HepG2 (cell line): ENCODE data around the gene PSKH1. TPM values are rescaled to one million over a fixed set of nuclear protein-coding genes. Genes with fewer than 3 reads are reported as not detected.

Source experiments
- AKNA ChIP-seq: sonication (generic); formaldehyde crosslinking; IDR thresholded peaks from 2 replicates; pipeline ENCODE4 v1.4.0; 2020; ENCODE audit warnings: missing genetic modification reagents, borderline replicate concordance
- ARID3A ChIP-seq: IDR thresholded peaks from 2 replicates; pipeline ENCODE4 v1.6.1; 2012; ENCODE audit warnings: low read depth, low read length, improper control_type of control experiment
- ESRRA ChIP-seq: sonication (generic); formaldehyde crosslinking; IDR thresholded peaks from 2 replicates; pipeline ENCODE4 v1.5.1; 2020; ENCODE audit warnings: mild to moderate bottlenecking, low read depth, missing genetic modification reagents
- HNF4A ChIP-seq: sonication (generic); formaldehyde crosslinking; IDR thresholded peaks from 2 replicates; pipeline ENCODE4 v1.4.0; 2020; ENCODE audit warnings: missing genetic modification reagents
- HNRNPL ChIP-seq: fragments of 200-400 bp; formaldehyde crosslinking; IDR thresholded peaks from 2 replicates; pipeline ENCODE4 v1.6.1; 2017; ENCODE audit warnings: mild to moderate bottlenecking, low read depth, low read length
- KDM6A ChIP-seq: IDR thresholded peaks from 2 replicates; pipeline ENCODE4 v1.6.1; 2016; ENCODE audit warnings: low read depth
- MTERF4 ChIP-seq: sonication (generic); formaldehyde crosslinking; IDR thresholded peaks from 2 replicates; pipeline ENCODE4 v1.8.0; 2023; ENCODE audit warnings: mild to moderate bottlenecking, missing genetic modification reagents
- MXD3 ChIP-seq: IDR thresholded peaks from 2 replicates; pipeline ENCODE4 v1.6.1; 2016; ENCODE audit warnings: mild to moderate bottlenecking, missing biosample characterization, missing genetic modification reagents
- ZNF318 ChIP-seq: sonication (generic); formaldehyde crosslinking; IDR thresholded peaks from 2 replicates; pipeline ENCODE4 v1.4.0; 2020; ENCODE audit warnings: mild to moderate bottlenecking, missing genetic modification reagents
- ZNF616 ChIP-seq: sonication (generic); formaldehyde crosslinking; IDR thresholded peaks from 2 replicates; pipeline ENCODE4 v1.5.0; 2020; ENCODE audit warnings: low read depth, mild to moderate bottlenecking, missing genetic modification reagents
- ZNF75D ChIP-seq: sonication (generic); formaldehyde crosslinking; IDR thresholded peaks from 2 replicates; pipeline ENCODE4 v1.8.1; 2023; ENCODE audit warnings: missing genetic modification reagents, mild to moderate bottlenecking, borderline replicate concordance
- ZNF777 ChIP-seq: sonication (generic); formaldehyde crosslinking; IDR thresholded peaks from 2 replicates; pipeline ENCODE4 v1.4.0; 2020; ENCODE audit warnings: missing genetic modification reagents
- polyA plus RNA-seq, 8 experiments: library from polyadenylated mRNA; depleted of rRNA in 3 of 8; stranded (reverse) in 7 of 8; unstranded in 1 of 8; fragments of >200 nt; fragmentation: Illumina TruSeq in 4 of 8; extraction: Trizol in 4 of 8; gene quantifications; 2 replicates each; pipeline versions ENCODE4 v1.2.1 to v1.2.3, GENCODE V29; 2011 to 2016; ENCODE audit warnings: low read depth in 4 of 8, missing spikeins in 1 of 8, mixed read lengths in 1 of 8; ENCODE audit not compliant: insufficient read depth in 1 of 8
- total RNA-seq, 5 experiments: library from RNA; depleted of rRNA; stranded (reverse); fragments of >200 nt; fragmentation: Illumina TruSeq; extraction: Trizol; gene quantifications; 2 replicates each; pipeline ENCODE4 v1.2.3, GENCODE V29; 2016; ENCODE audit warnings: low read depth in 1 of 5

Gene PSKH1
- total and polyA plus RNA-seq, 2 of the 13 experiments (the other 11 are each of a cell fraction or from before 2014, with no cell fraction given): 8.4 to 19.1 TPM

- TF ChIP-seq ESRRA (CRISPR knock-in tag) (no peak), ZNF616 (CRISPR knock-in tag) (no peak), HNF4A (CRISPR knock-in tag) (0 out of 2 replicates have a peak, but pooled peaks have one; percentile 19), ZNF75D (no peak), KDM6A (CRISPR knock-in tag) (no peak), ZNF777 (CRISPR knock-in tag) (0 out of 2 replicates have a peak, but pooled peaks have one; percentile 15), AKNA (CRISPR knock-in tag) (no peak), MXD3 (no peak), ARID3A (no peak), HNRNPL (no peak), MTERF4 (CRISPR knock-in tag) (no peak), ZNF318 (CRISPR knock-in tag) (peak; percentile 86; the same call in 1 of the 2 replicates)
Measured at GRCh38 chr16:67941469-67942199, 48.6 kb downstream of the PSKH1 start (continued).
